Melanocyte of skin (primary cell): Measurements from ENCODE around the gene UBD. TPM values are rescaled to one million over a fixed set of nuclear protein-coding genes. Genes with fewer than 3 reads are reported as not detected.

Source experiments
- small RNA-seq, 2 donors: library from RNA; depleted of rRNA; stranded (forward); fragments of <200 nt; gene quantifications; one replicate each; pipeline ENCODE3, GENCODE V24; 2012
- total RNA-seq, 2 donors: library from RNA; depleted of rRNA; stranded (reverse); fragments of >200 nt; gene quantifications; 2 replicates each; pipeline ENCODE4 v1.2.3, GENCODE V29; 2012

Gene UBD
- 10 to 100 TPM in 1 of 2 donors, not detected in 1; 48.2 TPM for total RNA-seq

GRCh38 chr6:29559524-29560287, at the start of gene UBD:
Gene UBD, minus strand, starts transcription at chr6:29559732. Its CDS starts 31 bp downstream, at chr6:29559701.

GRCh38 chr6:29584821-29585220, 25.3 kb upstream of the UBD start, which contains the start of gene OR2H2:
Gene OR2H2, plus strand, starts transcription at chr6:29585121. Its CDS starts 2,824 bp downstream, at chr6:29587945.

Small RNAs within 50 kb of the gene (small RNA-seq; reads per million reads assigned to genes)
- gene SNORD32B (0 to 0.04 reads per million in 2 donors), gene TMEM183AP1 (0 reads per million in 2 donors)

Other genes starting within 250 kb of the UBD start
- gene OR5V1, start 190.9 kb downstream of the UBD start, total RNA-seq, result not detected
- gene OR12D3, start 184.4 kb downstream of the UBD start, total RNA-seq, result not detected
- not detected for gene OR12D2, start 164.1 kb downstream of the UBD start, total RNA-seq
- gene OR12D1, start 144.8 kb downstream of the UBD start, total RNA-seq, result not detected
- not detected for gene OR10C1, start 120.4 kb downstream of the UBD start, total RNA-seq
- gene OR11A1, start 102.7 kb downstream of the UBD start, total RNA-seq, result not detected
- gene OR2H1, start 102.6 kb downstream of the UBD start, total RNA-seq, result not detected
- gene MAS1L, start 71.8 kb downstream of the UBD start, total RNA-seq, result not detected
- not detected for gene OR2H2, start 25.4 kb upstream of the UBD start, total RNA-seq
- gene GABBR1, start 73.5 kb upstream of the UBD start, total RNA-seq, result 1 to 10 TPM; 6.5 to 8.3 TPM
- not detected for gene MOG, start 97.4 kb upstream of the UBD start, total RNA-seq
- 1 to 10 TPM in 1 of 2 donors, not detected in 1; 1.3 TPM for gene ZFP57, start 121.4 kb upstream of the UBD start, total RNA-seq
- gene HLA-F, start 163.7 kb upstream of the UBD start, total RNA-seq, result 100 to 1,000 TPM; 156 to 226 TPM